SK-N-MC (cell line): ENCODE data around the gene RGS7.

Experiments
- EZH2 ChIP-seq: fragments of 200-600 bp; sonication (generic); IDR thresholded peaks from one replicate; pipeline ENCODE4 v1.6.1; 2017; ENCODE audit warnings: antibody characterized with exemption
- POLR2AphosphoS5 ChIP-seq: IDR thresholded peaks from 2 replicates; pipeline ENCODE4 v1.6.1; 2012; ENCODE audit warnings: mild to moderate bottlenecking, low read depth, low read length, borderline replicate concordance

DNA sequence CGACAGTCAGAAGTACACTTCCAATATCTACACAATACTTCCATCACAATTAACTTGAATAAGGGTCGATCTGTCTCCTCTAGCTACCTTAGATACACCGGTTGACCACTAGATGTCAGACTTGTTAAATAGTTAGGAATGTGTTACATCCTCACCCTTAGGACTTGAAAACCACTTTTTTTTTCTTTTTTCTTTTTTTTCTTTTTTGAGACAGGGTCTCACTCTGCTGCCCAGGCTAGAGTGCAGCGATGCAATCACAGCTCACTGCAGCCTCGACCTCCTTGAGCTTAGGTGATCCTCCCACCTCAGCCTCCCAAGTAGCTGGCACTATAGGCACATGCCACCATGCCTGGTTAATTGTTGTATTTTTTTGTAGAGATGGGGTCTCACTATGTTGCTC lies 624.6 kb downstream of the RGS7 start:
- no peak for TF ChIP-seq POLR2AphosphoS5
- no peak for TF ChIP-seq EZH2
